ENCODE data around the gene PANX3. TPM values are rescaled to one million over a fixed set of nuclear protein-coding genes. Genes with fewer than 3 reads are reported as not detected.

The PANX3 gene
- total and polyA plus RNA-seq, 7 donors, result not detected

DNA sequence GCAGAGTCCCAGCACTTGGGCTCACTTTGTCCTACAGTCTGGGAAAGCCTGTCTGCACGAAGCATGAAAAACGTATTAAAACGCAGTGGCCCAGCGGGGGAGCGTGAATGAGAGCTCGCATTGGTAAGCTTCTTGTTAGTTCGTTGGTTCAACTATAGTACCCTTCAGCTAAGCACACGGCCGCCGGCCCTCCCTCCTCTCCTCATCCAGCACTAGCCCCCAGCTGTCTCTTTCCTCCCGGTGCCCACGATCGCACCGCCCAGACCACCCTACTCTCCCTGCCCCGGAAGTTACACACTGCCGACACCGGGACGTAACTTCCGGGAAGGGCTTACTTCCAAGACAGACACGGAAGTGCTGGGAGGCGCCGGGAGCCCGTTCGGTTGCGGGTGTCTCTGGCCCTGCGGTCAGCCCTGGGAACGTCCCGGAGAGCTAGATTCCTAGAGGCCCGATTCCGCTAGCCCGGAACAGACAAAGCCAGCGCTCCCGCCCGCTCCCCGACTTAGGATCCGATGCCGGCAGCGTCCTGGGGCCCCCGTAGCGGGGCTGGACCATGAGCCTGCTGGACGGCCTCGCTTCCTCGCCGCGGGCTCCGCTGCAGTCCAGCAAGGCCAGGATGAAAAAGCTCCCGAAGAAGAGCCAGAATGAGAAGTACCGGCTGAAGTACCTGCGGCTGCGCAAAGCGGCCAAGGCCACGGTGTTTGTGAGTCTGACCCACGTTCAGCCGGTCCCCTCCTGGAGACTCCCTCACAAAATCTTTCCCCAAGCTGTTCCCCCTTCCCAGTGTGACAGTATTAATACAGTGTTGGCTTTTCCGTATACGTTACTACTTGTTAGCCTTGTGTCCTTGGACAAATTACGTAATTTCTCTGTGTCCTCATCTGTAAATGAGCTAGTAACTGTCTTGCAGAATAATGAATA lies 11.6 kb downstream of the PANX3 start, which contains the start of gene TBRG1:
TSS of gene TBRG1 (plus strand) at position 334 of the 921 bp plus-strand sequence. CDS start at position 554, 220 bp downstream.
- intact Hi-C loops (cut with DNase I), result loop anchor here (5.0 kb wide), 1 partner anchor 50 kb away; the partner anchor contains the start of genes SIAE and SPA17
- Histone ChIP-seq H3K27ac (peak within 1 kb of the TSS; percentile 92 to 95 (median 94)), H3K4me3 (peak within 1 kb of the TSS; percentile 77 to 98 (median 86)), H3K4me1 (peaks cover 0 to 32% (median 19%) of the 10 kb centered on the region in 4 donors), H3K9me3 (no peaks in the 10 kb centered on the region), H3K36me3 (peaks cover 0 to 29% (median 17%) of the 10 kb centered on the region in 4 donors), H3K27me3 (no peaks in the 10 kb centered on the region)
- peak; percentile 94 for DNase-seq
- TF ChIP-seq, protein P1, sequence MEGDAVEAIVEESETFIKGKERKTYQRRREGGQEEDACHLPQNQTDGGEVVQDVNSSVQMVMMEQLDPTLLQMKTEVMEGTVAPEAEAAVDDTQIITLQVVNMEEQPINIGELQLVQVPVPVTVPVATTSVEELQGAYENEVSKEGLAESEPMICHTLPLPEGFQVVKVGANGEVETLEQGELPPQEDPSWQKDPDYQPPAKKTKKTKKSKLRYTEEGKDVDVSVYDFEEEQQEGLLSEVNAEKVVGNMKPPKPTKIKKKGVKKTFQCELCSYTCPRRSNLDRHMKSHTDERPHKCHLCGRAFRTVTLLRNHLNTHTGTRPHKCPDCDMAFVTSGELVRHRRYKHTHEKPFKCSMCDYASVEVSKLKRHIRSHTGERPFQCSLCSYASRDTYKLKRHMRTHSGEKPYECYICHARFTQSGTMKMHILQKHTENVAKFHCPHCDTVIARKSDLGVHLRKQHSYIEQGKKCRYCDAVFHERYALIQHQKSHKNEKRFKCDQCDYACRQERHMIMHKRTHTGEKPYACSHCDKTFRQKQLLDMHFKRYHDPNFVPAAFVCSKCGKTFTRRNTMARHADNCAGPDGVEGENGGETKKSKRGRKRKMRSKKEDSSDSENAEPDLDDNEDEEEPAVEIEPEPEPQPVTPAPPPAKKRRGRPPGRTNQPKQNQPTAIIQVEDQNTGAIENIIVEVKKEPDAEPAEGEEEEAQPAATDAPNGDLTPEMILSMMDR (IDR thresholded peaks at IDR 0.05), result no peak
- TF ChIP-seq POLR2A (IDR thresholded peaks at IDR 0.05) (peak; percentile 88 to 89), POLR2AphosphoS5 (IDR thresholded peaks at IDR 0.05) (peak; percentile 93 to 97 (median 96)), EP300 (IDR thresholded peaks at IDR 0.05) (no peak)
- WGBS, 2 donors, result 0 to 1% methylated on average over 57 of the region's 57 CpGs

DNA sequence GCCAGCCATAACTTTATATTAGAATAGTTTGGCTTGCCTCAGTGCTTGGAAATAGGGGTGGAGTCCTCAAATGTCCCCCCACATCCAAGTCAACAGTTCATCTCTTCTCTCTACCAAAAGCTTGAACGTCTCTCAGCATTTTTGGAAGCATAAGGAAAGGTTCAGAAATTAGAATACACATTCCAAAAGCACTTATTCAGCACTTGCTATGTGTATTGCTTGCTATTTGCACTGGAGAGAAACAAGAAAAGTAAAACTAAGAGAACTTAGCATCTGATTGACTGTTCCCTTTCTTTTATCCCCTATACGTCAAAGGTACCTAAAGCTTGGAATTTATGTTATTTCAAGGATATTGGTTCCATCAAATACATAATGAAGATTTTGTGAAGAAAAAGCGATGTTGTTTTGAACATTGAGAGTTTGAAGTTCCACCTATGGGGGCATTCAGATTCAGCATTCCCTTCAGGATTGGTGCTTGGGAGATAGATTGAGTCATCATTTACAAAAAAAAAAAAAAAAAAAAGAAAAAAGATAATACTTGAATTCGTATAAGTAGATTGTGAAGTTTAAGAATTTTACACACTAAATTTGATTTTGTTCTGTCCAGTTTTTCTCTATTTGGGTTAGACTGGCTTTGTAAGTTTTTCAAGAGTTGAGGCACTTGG lies 12.8 kb downstream of the PANX3 start:
- peaks cover 0 to 32% (median 19%) of the 10 kb centered on the region in 4 donors for H3K4me1 ChIP-seq

DNA sequence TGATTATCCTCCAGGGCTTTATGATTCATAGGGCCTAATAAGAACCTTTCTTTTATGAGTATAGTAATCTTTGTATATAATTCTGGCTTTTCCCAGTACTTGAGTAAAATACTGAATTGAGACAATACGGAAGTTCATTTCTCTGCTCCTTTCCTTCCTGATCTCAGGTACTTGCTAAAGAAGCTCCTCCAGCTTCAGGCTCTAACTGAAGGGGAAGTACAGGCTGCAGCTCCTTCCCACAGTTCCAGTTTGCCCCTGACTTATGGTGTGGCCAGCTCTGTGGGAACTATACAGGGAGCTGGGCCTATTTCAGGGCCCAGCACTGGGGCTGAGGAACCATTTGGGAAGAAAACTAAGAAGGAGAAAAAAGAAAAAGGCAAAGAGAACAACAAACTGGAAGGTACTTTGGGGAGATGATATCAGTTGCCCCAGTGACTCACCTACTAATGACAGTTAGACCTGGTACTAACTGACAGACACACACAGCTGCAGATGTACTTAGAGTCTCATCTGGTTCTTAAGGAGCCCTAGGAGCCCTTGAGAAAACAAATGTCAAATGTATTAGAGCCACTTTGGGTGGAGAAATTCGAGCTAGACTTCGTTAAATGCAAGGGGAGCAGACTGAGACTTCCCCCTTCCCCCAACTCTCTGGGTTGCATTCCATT lies 14.4 kb downstream of the PANX3 start:
- H3K36me3 ChIP-seq, result peaks cover 9 to 51% (median 21%) of the 10 kb centered on the region in 4 donors
- H3K27me3 ChIP-seq, result no peaks in the 10 kb centered on the region
- no peak overlapping the region for H3K27ac ChIP-seq
- TF ChIP-seq POLR2A (IDR thresholded peaks at IDR 0.05) (no peak), EP300 (IDR thresholded peaks at IDR 0.05) (no peak), POLR2AphosphoS5 (IDR thresholded peaks at IDR 0.05) (no peak)
- TF ChIP-seq, protein P1 (IDR thresholded peaks at IDR 0.05), result no peak
- H3K9me3 ChIP-seq, result no peaks in the 10 kb centered on the region
- DNase-seq, result no peak
- 87 to 93% methylated on average over 3 of the region's 3 CpGs for WGBS, 2 donors
- intact Hi-C loops (cut with DNase I), result no loop called here
- H3K4me1 ChIP-seq, result peaks cover 0 to 32% (median 19%) of the 10 kb centered on the region in 4 donors
- H3K4me3 ChIP-seq, result no peak overlapping the region

More for the DNA sequence above, 12.8 kb downstream of the PANX3 start:
- no peak for TF ChIP-seq POLR2AphosphoS5 (IDR thresholded peaks at IDR 0.05)
- TF ChIP-seq, protein P1 (IDR thresholded peaks at IDR 0.05), result no peak
- no peak for TF ChIP-seq POLR2A (IDR thresholded peaks at IDR 0.05)
- no peak for TF ChIP-seq EP300 (IDR thresholded peaks at IDR 0.05)
- WGBS, 2 donors, result 55 to 65% methylated on average over 4 of the region's 4 CpGs
- intact Hi-C loops (cut with DNase I), result loop anchor here (5.0 kb wide), 1 partner anchor 48 kb away; the partner anchor contains the start of genes SIAE and SPA17
- H3K27ac ChIP-seq, result peak overlapping the region; percentile 92 to 95 (median 94)
- no peaks in the 10 kb centered on the region for H3K9me3 ChIP-seq
- peaks cover 0 to 36% (median 17%) of the 10 kb centered on the region in 4 donors for H3K36me3 ChIP-seq
- DNase-seq, result no peak
- no peaks in the 10 kb centered on the region for H3K27me3 ChIP-seq
- H3K4me3 ChIP-seq, result peak overlapping the region; percentile 77 to 98 (median 86)

DNA sequence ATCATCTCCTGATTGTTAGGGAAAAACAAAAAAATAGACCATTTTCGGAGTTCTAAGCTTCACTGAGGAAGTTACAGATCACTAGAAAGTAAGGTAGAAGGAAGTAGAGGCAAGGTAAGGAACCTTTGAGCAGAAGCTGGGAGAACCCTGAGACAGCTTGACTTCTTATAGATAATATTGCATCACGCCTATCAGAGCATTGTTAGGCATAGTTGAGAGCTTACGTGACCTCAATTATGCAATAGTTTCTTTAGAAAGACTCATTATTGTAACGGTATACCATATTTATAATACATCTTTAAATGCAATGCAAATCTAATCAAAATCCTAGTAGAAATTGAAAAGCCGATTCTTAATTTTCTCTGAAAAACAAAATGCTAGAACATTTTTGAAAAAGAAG lies 16.3 kb downstream of the PANX3 start:
- TF ChIP-seq POLR2AphosphoS5 (IDR thresholded peaks at IDR 0.05) (no peak), POLR2A (IDR thresholded peaks at IDR 0.05) (no peak), EP300 (IDR thresholded peaks at IDR 0.05) (no peak)
- TF ChIP-seq, protein P1 (IDR thresholded peaks at IDR 0.05), result no peak
- no peaks in the 10 kb centered on the region for H3K27me3 ChIP-seq
- intact Hi-C loops (cut with DNase I), result no loop called here
- WGBS, 2 donors, result 90 to 95% methylated on average over 5 of the region's 5 CpGs
- no peaks in the 10 kb centered on the region for H3K9me3 ChIP-seq
- H3K4me1 ChIP-seq, result peaks cover 0 to 26% (median 16%) of the 10 kb centered on the region in 4 donors
- no peak overlapping the region for H3K27ac ChIP-seq
- no peak overlapping the region for H3K4me3 ChIP-seq
- peaks cover 17 to 70% (median 40%) of the 10 kb centered on the region in 4 donors for H3K36me3 ChIP-seq
- no peak for DNase-seq

Measured in sigmoid colon (tissue), 7 donors.